ENCODE results near the gene CDSN.

- TF ChIP-seq CTCF (conservative IDR thresholded peaks at IDR 0.05 in 1 of 2, IDR thresholded peaks at IDR 0.05 in 1 of 2; ENCODE audit: low read depth in 1 of 2, low read length in 2 of 2): no peak
- TF ChIP-seq EZH2 (IDR thresholded peaks at IDR 0.05; ENCODE audit: low read length, missing control alignments): no peak
Observed at GRCh38 chr6:31158863-31159855, 38.9 kb upstream of the CDSN start.
